ENCODE measurements around the gene MEGF10. TPM values are rescaled to one million over a fixed set of nuclear protein-coding genes. Genes with fewer than 3 reads are reported as not detected.

MEGF10 gene
- total and polyA plus RNA-seq, 10 of the 15 experiments (the other 5 are each of a cell fraction or from before 2014, with no cell fraction given), result 0.03 to 0.21 (median 0.05) TPM; not detected in 5

DNA sequence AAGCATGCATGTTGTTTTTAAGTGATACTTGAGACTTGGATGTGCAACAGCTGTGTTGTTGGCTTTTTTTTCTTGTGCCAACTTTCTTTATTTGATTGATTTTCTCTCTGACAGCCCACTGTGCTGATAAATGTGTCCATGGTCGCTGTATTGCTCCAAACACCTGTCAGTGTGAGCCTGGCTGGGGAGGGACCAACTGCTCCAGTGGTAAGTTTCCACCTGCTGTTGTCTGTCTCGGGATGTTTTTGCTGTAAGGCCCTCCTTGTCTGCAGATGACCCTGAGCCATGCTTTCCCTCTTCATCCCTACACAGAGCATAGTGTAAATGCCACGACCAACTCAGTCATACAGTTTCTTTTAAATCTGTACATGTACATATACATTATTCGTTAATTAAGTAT, 79.2 kb downstream of the MEGF10 start:
- DNase-seq (ENCODE audit: low read depth, low spot score) (no peak), ATAC-seq (no peak), FAIRE-seq (no peak)
- in situ Hi-C loops (cut with MboI), result no loop called here
- H3K9me3 ChIP-seq (replicated peaks; ENCODE audit: control insufficient read depth, insufficient read depth, low read length), result no peaks in the 10 kb centered on the region
- no peak overlapping the region for H3K4me2 ChIP-seq (ENCODE audit: control insufficient read depth, insufficient read depth)
- no TSS peak for BruUV-seq (replicated peaks)
- no peaks in the 10 kb centered on the region for H3K36me3 ChIP-seq (ENCODE audit: control insufficient read depth in 2 of 2, insufficient read depth in 2 of 2, low read length in 1 of 2)
- ChIA-PET CTCF (no interaction called here), POLR2A (no interaction called here), RAD21 (ENCODE audit: unreplicated experiment) (no interaction called here), SMC1A (ENCODE audit: uncharacterized antibody, unreplicated experiment) (interaction anchor here (1.5 kb wide), 1 partner anchor 14 kb away, joined by 3 read pairs; no protein-coding TSS in a partner anchor)
- no peaks in the 10 kb centered on the region for H3K79me2 ChIP-seq (ENCODE audit: control insufficient read depth, insufficient read depth, low read length)
- H4K20me1 ChIP-seq (ENCODE audit: control insufficient read depth, insufficient read depth), result no peaks in the 10 kb centered on the region
- WGBS (ENCODE audit: insufficient coverage, insufficient replicate concordance, low lambda C conversion rate, missing lambda C conversion rate), result 26% methylated on average over 4 of the region's 4 CpGs
- H3K4me3 ChIP-seq, result no peak overlapping the region
- intact Hi-C loops (cut with micrococcal nuclease; ENCODE audit: unreplicated experiment), result no loop called here
- H3K4me1 ChIP-seq (ENCODE audit: control insufficient read depth, insufficient read depth, low read length), result no peaks in the 10 kb centered on the region
- H2AFZ ChIP-seq (ENCODE audit: control insufficient read depth, low read depth, low read length), result no peak overlapping the region
- H3K27me3 ChIP-seq (replicated peaks in 1 of 2; ENCODE audit: control insufficient read depth in 2 of 2, insufficient read depth in 2 of 2, low read length in 1 of 2), result peaks cover 0 to 1% of the 10 kb centered on the region in 2 experiments; a peak in 2 of 4 replicates
- no peak overlapping the region for H3K9ac ChIP-seq (ENCODE audit: control insufficient read depth, insufficient read depth, low read length)
- H3K27ac ChIP-seq (ENCODE audit: control insufficient read depth, insufficient read depth), result no peak overlapping the region
- TF ChIP-seq E2F8 (IDR thresholded peaks at IDR 0.05; ENCODE audit: low read depth, partially characterized antibody) (no peak), MYC (IDR thresholded peaks at IDR 0.05; ENCODE audit: insufficient read depth, insufficient read length, insufficient replicate concordance, low read length, severe bottlenecking) (no peak), ZSCAN29 (IDR thresholded peaks at IDR 0.05) (no peak), EED (IDR thresholded peaks at IDR 0.05; ENCODE audit: low read depth) (no peak), TCF7 (IDR thresholded peaks at IDR 0.05; ENCODE audit: borderline replicate concordance) (no peak), GATAD2B (conservative IDR thresholded peaks at IDR 0.05; ENCODE audit: low read depth) (no peak), WRNIP1 (IDR thresholded peaks at IDR 0.05; ENCODE audit: borderline replicate concordance, low read depth, low read length) (no peak), RAD51 (IDR thresholded peaks at IDR 0.05) (no peak), JUNB (IDR thresholded peaks at IDR 0.05) (no peak), NFIC (IDR thresholded peaks at IDR 0.05; ENCODE audit: low read depth, low read length) (no peak), RCOR1 (conservative IDR thresholded peaks at IDR 0.05; ENCODE audit: low read depth, low read length) (no peak), POLR2A (IDR thresholded peaks at IDR 0.05; ENCODE audit: low read depth, low read length) (no peak)
- TF ChIP-seq, protein P1, sequence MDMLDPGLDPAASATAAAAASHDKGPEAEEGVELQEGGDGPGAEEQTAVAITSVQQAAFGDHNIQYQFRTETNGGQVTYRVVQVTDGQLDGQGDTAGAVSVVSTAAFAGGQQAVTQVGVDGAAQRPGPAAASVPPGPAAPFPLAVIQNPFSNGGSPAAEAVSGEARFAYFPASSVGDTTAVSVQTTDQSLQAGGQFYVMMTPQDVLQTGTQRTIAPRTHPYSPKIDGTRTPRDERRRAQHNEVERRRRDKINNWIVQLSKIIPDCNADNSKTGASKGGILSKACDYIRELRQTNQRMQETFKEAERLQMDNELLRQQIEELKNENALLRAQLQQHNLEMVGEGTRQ (IDR thresholded peaks at IDR 0.05; ENCODE audit: borderline replicate concordance, low read depth, low read length), result no peak
- TF ChIP-seq, protein P2, sequence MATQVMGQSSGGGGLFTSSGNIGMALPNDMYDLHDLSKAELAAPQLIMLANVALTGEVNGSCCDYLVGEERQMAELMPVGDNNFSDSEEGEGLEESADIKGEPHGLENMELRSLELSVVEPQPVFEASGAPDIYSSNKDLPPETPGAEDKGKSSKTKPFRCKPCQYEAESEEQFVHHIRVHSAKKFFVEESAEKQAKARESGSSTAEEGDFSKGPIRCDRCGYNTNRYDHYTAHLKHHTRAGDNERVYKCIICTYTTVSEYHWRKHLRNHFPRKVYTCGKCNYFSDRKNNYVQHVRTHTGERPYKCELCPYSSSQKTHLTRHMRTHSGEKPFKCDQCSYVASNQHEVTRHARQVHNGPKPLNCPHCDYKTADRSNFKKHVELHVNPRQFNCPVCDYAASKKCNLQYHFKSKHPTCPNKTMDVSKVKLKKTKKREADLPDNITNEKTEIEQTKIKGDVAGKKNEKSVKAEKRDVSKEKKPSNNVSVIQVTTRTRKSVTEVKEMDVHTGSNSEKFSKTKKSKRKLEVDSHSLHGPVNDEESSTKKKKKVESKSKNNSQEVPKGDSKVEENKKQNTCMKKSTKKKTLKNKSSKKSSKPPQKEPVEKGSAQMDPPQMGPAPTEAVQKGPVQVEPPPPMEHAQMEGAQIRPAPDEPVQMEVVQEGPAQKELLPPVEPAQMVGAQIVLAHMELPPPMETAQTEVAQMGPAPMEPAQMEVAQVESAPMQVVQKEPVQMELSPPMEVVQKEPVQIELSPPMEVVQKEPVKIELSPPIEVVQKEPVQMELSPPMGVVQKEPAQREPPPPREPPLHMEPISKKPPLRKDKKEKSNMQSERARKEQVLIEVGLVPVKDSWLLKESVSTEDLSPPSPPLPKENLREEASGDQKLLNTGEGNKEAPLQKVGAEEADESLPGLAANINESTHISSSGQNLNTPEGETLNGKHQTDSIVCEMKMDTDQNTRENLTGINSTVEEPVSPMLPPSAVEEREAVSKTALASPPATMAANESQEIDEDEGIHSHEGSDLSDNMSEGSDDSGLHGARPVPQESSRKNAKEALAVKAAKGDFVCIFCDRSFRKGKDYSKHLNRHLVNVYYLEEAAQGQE (IDR thresholded peaks at IDR 0.05; ENCODE audit: low read depth, low read length), result no peak
- TF ChIP-seq, protein P3, sequence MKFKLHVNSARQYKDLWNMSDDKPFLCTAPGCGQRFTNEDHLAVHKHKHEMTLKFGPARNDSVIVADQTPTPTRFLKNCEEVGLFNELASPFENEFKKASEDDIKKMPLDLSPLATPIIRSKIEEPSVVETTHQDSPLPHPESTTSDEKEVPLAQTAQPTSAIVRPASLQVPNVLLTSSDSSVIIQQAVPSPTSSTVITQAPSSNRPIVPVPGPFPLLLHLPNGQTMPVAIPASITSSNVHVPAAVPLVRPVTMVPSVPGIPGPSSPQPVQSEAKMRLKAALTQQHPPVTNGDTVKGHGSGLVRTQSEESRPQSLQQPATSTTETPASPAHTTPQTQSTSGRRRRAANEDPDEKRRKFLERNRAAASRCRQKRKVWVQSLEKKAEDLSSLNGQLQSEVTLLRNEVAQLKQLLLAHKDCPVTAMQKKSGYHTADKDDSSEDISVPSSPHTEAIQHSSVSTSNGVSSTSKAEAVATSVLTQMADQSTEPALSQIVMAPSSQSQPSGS (IDR thresholded peaks at IDR 0.05; ENCODE audit: low read length), result no peak
- TF ChIP-seq, protein P4, sequence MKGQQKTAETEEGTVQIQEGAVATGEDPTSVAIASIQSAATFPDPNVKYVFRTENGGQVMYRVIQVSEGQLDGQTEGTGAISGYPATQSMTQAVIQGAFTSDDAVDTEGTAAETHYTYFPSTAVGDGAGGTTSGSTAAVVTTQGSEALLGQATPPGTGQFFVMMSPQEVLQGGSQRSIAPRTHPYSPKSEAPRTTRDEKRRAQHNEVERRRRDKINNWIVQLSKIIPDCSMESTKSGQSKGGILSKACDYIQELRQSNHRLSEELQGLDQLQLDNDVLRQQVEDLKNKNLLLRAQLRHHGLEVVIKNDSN (IDR thresholded peaks at IDR 0.05; ENCODE audit: borderline replicate concordance, extremely low read length, insufficient read depth, low read depth, low read length), result no peak
